HL-60/S4 treated with retinoic acid at 250 ng/mL for 4 days and 3 days (cell line): Measurements from ENCODE around the gene LILRB4.
"Not testable (repeated sequence)": the region's sequence is repeated elsewhere in the genome, so short reads cannot be mapped to it uniquely, and the experiment has no call there.

Source experiments
- in situ Hi-C: fragments of 300-500 bp; cut with MboI; formaldehyde crosslinking; loops from 2 replicates; pipeline ENCODE4 v1.7.0; 2022; ENCODE audit warnings: low sequenced_read_pairs

The LILRB4 gene

DNA sequence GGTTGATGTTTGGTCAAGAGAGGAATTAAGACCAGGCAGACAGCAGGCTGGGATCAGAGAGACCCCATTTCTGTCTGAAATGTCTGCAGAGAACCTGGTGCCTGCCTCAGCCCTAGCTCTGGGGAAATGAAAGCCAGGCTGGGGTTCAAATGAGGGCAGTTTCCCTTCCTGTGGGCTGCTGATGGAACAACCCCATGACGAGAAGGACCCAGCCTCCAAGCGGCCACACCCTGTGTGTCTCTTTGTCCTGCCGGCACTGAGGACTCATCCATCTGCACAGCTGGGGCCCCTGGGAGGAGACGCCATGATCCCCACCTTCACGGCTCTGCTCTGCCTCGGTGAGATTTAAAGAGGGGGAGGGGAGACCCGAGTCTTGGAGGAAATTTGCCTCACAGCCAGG is at the start of gene LILRB4:
Gene LILRB4 (plus strand): TSS at position 256 of the 400 bp plus-strand sequence. CDS start 49 bp downstream, at position 305.
- in situ Hi-C loops, result no loop called here

DNA sequence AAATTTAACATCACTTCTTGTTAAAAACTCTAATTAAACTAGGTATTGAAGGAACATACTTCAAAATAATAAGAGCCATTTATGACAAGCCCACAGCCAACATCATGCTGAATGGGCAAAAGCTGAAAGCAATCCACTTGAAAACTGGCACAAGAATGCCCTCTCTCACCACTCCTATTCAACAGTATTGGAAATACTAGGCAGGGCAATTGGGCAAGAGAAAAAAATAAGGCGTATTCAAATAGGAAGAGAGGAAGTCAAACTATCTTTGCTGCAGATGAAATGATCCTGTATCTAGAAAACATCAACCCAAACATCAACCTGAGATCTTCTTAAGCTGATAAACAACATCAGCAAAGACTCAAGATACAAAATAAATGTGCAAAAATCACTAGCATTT is 48.1 kb upstream of the LILRB4 start:
- in situ Hi-C loops, result no loop called here

DNA sequence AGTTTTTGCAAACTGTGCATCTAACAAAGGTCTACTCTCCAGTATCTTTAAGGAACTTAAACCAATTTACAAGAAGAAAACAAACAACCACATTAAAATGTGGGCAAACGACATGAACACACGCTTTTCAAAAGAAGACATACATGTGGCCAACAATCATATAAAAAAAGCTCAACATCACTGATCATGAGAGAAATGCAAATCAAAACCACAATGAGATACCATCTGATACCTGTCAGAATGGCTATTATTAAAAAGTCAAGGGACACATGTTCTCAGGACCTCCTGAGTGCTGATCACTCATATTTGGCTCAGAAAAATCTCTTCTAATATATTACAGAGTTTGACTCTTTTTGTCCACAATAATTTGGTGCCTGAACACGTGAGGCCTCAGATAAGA is 46.7 kb upstream of the LILRB4 start:
- in situ Hi-C loops, result no loop called here

DNA sequence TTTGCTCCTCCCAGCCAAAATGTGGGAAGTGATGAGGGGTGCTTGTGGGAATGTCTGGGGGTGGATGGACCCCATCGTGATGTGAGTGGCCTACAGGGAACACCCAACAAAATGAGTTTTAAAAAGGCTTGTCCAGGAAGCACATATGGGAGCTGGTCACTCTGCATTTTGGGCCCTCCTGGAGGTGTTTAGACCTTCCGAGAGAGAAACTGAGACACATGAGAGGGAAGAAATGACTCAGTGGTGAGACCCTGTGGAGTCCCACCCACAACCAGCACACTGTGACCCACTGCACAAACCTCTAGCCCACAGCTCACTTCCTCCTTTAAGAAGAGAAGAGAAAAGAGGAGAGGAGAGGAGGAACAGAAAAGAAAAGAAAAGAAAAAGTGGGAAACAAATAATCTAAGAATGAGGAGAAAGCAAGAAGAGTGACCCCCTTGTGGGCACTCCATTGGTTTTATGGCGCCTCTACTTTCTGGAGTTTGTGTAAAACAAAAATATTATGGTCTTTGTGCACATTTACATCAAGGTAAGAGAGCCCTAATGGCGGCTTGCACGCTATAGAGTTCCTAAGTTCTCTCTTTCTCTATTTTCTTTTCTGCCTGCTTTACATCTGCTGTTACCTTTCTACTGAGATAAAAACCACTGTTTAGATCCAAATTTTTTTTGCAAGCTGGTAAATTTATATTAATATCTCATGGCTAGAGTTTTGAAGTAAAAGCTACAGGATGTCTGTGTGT is 45.8 kb upstream of the LILRB4 start:
- in situ Hi-C loops, result no loop called here

DNA sequence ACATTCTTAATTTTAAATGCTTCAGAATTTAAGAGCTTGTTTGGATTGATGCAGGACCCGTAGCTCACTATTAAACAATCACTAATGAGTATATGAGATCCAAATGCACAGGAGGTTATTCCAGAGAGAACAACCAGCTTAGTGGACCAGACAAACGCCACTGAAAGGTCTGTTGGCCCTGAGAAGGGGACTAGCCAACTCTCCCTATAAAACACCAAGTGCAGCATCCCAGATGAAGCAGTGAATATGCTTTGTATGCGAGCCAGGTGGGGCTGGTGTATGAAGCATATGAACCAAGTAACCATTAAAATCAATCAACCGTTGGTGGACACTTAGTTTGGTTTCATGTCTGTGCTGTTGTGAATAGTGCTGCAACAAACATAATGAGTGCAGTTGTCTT is 42.3 kb upstream of the LILRB4 start:
- in situ Hi-C loops, result no loop called here

DNA sequence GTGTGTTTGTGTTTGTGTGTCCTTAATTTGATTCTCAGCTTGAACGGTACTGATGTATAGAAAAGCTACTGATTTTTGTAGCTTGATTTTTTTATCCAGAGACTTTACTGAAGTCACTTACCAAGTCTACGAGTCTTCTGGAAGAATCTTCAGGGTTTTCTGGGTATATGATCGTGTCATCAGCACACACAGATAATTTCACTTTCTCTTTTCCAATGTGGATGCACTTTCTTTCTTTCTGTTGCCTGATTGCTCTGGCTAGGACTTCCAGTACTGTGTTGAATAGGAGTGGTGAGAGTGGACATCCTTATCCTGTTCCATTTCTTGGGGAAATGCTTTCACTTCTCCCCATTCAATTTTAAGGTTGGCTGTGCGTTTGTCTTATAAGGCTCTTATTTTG is 40.4 kb upstream of the LILRB4 start:
- in situ Hi-C loops, result no loop called here

DNA sequence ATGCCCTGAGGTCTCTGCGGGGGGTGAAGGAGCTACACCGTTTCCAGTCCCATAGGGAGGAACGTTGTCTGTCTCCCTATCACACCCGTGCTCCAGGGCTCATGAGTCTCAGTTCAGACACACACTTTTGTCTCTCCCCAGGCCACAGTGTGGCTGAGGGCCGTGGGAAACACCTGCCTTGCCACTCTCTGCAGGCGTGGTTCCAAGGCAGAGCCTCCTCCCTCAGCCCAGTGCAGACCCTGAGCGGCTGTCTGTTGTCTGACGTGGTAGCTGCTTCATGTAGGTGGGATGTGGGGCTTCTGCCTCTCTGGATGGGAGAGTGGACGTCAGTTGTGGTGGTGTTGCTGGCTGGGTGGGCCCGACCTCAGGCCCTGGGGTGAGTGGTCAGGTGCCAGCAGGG is 38.6 kb upstream of the LILRB4 start:
- in situ Hi-C loops, result not testable (repeated sequence)

DNA sequence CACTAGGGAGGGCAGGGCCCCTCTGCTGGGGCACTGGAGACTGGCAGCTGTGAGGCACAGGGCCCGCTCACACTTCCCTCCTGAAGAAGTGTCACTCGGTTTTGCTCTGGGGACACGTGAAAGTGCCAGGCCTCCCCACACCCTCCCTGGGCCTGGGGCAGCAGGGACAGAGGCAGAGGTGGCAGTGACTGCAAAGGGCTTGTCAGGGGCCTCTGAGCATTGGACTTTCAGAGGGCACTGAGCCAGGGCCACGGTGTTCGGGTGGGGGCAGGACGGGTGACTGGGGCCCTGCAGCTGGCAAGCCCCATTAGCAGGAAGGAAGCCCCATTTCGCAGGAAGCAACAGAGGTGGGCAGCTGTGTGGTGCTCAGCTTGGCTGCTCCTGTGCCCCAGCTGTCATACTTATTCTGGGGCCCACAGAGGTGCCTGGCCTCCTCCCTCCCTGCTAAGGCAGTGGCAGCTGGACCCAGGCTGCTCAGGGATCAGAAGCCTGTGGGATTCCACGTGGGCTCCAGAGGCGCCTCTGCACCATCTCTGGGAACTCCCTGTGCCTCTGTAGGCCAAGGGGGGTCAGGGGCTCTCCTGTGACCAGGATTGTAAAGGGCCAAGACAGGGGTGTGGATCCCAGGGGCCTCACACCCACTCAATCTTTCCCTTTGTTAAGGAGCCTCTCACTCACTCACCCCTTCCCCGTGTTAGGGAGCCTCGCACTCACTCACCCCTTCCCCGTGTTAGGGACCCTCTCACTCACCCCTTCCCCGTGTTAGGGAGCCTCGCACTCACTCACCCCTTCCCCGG is 37.7 kb upstream of the LILRB4 start:
- in situ Hi-C loops, result not testable (repeated sequence)

DNA sequence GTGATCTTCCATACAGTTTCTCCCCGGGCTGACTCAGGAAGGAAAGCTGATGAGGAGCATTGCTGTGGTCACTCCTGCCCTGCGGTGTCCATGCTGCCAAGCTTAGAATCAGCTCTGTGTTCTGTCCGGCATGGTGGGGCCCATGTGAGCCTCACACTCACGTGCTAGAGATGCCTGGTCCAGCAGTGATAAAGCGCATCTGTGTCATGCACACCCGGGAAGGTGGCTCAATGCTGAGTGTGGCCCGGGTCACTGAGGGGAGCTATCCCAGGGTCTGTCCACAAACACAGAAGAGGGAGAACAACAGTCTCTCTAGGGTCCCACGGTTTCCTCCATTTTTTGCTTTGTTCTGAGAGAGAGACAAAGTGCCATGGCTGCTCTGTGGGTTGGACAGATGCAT is 36.0 kb upstream of the LILRB4 start:
- in situ Hi-C loops, result no loop called here

DNA sequence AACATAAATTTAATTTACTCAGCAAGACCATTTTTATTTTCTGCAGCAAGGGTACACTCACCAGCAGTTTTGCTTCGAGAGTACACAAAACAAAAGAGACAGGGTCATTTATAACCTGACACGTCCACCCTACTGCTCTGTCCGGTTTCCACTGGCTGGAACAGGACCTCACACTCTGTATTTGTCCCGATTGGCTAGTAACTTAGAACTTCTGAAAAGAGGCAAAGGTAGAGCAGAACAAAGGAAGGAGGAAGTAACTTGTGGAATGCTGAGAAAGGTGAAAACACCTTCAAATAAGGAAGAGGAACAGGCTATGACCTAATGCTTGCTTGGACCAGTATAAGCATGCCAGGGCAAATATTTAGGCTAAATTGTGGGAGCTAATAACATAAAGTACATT is 34.9 kb upstream of the LILRB4 start:
- in situ Hi-C loops, result not testable (repeated sequence)

DNA sequence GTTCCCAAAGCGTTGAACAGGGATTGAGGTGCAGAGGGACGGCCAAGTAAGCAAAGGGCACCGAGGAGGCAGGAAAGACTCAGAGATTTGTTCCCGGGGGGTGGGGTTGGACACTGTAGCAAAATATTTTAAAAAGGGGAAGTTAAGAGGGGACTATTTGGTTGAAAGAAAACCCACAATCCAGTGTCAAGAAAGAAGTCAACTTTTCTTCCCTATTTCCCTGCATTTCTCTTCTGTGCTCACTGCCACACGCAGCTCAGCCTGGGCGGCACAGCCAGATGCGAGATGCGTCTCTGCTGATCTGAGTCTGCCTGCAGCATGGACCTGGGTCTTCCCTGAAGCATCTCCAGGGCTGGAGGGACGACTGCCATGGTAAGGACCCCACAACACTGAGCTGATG is 32.5 kb upstream of the LILRB4 start, which contains the start of gene LILRB1:
Gene LILRB1 (plus strand): TSS at position 223 of the 400 bp plus-strand sequence. CDS start 590 bp downstream, outside the sequence.
- in situ Hi-C loops, result loop anchor here (10.0 kb wide), 1 partner anchor 345 kb away; the partner anchor contains the start of gene LILRB2

DNA sequence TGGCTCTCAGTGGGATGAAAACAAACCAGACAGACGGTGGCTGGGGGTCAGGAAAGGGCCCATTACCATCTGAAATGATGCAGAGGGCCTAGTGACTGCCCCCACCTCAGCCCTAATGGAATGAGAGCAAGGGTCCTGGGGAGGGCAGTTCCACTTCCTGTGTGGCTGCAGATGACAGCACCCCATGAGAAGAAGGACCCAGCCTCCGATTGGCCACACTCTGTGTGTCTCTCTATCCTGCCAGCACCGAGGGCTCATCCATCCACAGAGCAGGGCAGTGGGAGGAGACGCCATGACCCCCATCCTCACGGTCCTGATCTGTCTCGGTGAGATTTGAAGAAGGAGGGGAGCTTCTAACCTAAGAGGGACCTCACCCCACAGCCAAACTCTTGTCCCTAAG is 32.0 kb upstream of the LILRB4 start:
- in situ Hi-C loops, result loop anchor here (10.0 kb wide), 1 partner anchor 346 kb away; the partner anchor contains the start of gene LILRB2

DNA sequence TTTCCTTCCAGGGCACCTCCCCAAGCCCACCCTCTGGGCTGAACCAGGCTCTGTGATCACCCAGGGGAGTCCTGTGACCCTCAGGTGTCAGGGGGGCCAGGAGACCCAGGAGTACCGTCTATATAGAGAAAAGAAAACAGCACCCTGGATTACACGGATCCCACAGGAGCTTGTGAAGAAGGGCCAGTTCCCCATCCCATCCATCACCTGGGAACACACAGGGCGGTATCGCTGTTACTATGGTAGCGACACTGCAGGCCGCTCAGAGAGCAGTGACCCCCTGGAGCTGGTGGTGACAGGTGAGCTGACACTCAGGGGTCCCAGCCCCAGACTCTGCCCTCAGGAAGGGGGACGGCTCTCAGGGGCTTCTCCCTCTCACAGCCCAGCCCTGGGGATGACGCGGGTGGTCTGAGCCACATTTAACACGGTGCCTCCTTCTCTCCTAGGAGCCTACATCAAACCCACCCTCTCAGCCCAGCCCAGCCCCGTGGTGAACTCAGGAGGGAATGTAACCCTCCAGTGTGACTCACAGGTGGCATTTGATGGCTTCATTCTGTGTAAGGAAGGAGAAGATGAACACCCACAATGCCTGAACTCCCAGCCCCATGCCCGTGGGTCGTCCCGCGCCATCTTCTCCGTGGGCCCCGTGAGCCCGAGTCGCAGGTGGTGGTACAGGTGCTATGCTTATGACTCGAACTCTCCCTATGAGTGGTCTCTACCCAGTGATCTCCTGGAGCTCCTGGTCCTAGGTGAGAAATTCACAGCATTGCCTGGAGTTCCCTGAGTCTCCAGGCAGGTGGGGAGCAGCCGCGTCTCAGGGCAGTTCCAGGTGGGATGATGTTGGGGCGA is 31.1 kb upstream of the LILRB4 start:
- in situ Hi-C loops, result loop anchor here (10.0 kb wide), 1 partner anchor 347 kb away; the partner anchor contains the start of gene LILRB2

DNA sequence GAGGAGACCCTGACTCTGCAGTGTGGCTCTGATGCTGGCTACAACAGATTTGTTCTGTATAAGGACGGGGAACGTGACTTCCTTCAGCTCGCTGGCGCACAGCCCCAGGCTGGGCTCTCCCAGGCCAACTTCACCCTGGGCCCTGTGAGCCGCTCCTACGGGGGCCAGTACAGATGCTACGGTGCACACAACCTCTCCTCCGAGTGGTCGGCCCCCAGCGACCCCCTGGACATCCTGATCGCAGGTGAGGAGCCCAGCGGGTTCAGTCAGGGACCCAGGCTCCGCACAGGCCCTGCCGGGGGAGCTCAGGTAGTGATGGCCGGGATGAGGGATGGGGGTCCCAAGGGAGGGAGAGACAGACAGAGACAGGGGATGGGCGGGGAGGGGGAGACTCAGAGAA is 30.3 kb upstream of the LILRB4 start:
- in situ Hi-C loops, result loop anchor here (10.0 kb wide), 1 partner anchor 348 kb away; the partner anchor contains the start of gene LILRB2

DNA sequence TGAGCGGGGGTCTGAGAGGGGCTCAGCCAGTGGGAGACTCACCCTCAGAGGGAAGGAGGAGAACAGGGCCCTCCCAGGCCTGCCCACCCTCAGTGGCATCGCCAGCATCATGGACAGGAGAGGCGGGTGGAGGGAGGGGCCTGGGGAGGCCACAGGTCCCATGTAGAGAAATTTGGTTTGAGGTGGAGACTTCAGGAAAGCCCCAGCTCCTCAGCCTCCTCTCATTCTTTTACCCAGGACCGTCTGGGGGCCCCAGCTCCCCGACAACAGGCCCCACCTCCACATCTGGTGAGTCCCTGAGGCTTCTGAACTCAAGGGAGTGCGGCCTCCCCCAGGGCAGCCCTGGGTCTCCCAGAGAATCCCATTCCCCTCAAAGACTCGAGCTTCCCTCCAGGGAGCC is 29.4 kb upstream of the LILRB4 start:
- in situ Hi-C loops, result loop anchor here (10.0 kb wide), 1 partner anchor 349 kb away; the partner anchor contains the start of gene LILRB2

DNA sequence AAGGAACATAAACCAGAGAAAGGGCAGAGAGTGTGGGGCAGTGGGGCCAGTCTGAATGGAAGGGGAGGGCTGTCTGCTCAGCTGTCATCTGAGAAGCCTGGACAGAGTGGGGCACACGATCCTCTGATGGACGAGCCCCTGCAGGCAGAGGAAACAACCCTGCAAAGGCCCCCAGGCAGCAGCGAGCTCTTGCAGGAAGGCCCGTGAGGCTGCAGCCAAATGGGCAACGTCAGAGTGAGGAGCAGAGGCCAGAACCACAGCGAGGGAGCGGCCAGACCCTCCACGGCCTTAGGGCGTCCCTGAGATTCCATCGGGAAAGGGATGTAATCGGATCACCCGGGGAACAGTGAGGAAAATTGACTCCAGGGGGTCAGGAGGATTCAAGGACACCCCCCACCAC is 26.7 kb upstream of the LILRB4 start:
- in situ Hi-C loops, result loop anchor here (10.0 kb wide), 1 partner anchor 351 kb away; the partner anchor contains the start of gene LILRB2

DNA sequence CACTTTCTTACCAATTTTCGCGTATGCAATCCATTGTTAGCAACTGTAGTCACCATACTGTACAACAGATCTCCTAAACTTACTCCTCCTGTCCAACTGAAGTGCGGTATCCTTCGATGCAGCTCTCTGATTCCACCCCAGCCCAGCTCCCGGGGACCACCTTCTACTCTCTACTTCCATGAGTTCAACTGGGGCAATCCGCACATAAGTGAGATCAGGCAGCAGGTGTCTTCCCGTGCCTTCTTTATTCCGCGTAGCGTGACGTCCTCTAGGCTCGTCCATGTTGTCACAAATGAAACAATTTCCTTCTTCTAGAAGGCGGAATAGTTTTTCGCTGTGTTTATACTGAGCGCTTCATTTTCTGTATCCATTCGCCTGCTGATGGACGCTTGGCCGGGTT is 24.1 kb upstream of the LILRB4 start:
- in situ Hi-C loops, result loop anchor here (10.0 kb wide), 1 partner anchor 354 kb away; the partner anchor contains the start of gene LILRB2

DNA sequence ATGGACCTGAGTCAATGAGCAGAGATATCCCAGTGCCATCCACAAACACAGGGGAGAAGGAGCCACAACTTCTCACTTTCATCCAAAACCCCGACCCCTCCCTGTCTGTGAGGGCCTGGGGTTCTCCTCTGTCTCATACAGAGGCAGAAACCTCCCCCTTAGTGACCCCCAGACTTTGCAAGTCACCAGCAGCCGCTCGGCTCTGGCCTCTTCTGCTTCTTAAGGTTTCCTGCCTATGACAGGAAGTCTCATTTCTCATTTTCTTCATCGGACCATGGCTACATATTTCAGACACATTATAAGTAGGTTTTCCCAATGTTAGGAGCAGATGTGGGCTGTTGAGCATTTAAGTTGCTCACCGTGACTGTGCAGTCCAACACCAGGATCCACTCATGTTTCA is 19.8 kb upstream of the LILRB4 start:
- in situ Hi-C loops, result not testable (repeated sequence)

DNA sequence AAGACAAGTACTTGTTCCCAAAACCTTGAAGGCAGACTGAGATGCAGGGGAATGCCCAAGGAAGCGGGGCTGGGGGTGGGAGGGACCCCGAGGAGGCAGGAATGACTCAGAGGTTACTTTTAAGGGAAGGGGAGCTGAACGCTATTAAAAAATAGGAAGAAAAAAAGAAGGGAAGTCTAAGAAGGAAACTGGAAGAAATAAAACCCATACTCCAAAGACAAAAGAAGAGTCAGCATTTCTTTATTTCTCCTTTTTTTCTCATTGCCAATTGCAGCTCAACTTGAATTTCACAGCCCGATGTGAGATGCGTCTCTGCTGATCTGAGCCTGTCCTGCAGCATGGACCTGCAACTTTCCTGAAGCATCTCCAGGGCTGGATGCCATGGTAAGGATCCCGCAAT is 19.2 kb upstream of the LILRB4 start:
- in situ Hi-C loops, result not testable (repeated sequence)

DNA sequence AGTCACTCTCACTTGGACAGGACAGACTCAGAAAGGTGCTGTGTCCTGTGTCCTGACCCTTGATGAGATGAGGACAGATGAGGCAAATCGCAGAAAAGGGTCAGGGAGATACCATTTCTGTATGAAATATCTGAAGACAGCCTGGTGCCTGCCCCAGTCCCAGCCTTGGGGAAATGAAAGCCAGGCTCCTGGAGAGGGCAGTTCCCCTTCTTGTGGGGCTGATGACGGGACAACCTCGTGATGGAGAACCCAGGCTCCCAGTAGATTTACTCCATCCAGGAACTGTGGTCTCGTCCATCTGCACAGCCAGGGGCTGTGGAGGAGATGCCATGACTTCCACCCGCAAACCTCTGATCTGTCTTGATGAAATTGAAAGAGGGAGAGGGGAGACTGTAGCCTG is 18.7 kb upstream of the LILRB4 start:
- in situ Hi-C loops, result no loop called here
